CD4-positive, alpha-beta T cell (primary cell): Measurements from ENCODE around the gene STRN4. TPM values are rescaled to one million over a fixed set of nuclear protein-coding genes. Genes with fewer than 3 reads are reported as not detected.

ENCODE experiments used
- ATAC-seq: fragments of 200-7000 bp; cut with Tn5 transposase; one replicate; pipeline ENCODE4 v1.10.0; 2022; ENCODE audit warnings: mild to moderate bottlenecking; ENCODE audit not compliant: poor library complexity
- CTCF ChIA-PET: fragments of 350-600 bp; sonication (Branson Sonifier 250); formaldehyde crosslinking; loops from one replicate; lab custom pipeline; 2021; ENCODE audit warnings: antibody characterized with exemption, inconsistent platforms; lab: Charles Lee
- POLR2A ChIA-PET: fragments of 350-600 bp; sonication (Branson Sonifier 250); formaldehyde crosslinking; loops from one replicate; lab custom pipeline; 2021; ENCODE audit warnings: antibody characterized with exemption, inconsistent platforms; lab: Charles Lee
- DNase-seq, 14 experiments: peaks; one replicate each; pipeline ENCODE4 v3.0.0-alpha.2; 2013 to 2020; ENCODE audit warnings: mixed read lengths in 2 of 14
- H3K27ac ChIP-seq, 2 donors: one replicate each; pipeline versions ENCODE4 v1.5.1 to v1.7.0; 2013; ENCODE audit warnings: low read length in 2 of 2, low read depth in 1 of 2, mild to moderate bottlenecking in 1 of 2
- H3K27me3 ChIP-seq, 2 experiments: 1 replicate in 1 of 2; 2 replicates in 1 of 2; pipeline versions ENCODE4 v1.6.1 to v1.7.0; 2013; ENCODE audit warnings: low read length in 2 of 2, control low read depth in 1 of 2, mild to moderate bottlenecking in 1 of 2, moderate library complexity in 1 of 2; ENCODE audit not compliant: insufficient read depth in 2 of 2, control insufficient read depth in 1 of 2
- H3K36me3 ChIP-seq: one replicate; pipeline ENCODE4 v1.6.1; 2013; ENCODE audit warnings: low read length, control low read depth; ENCODE audit not compliant: insufficient read depth
- H3K4me1 ChIP-seq: one replicate; pipeline ENCODE4 v1.6.1; 2013; ENCODE audit warnings: low read length, control low read depth; ENCODE audit not compliant: insufficient read depth
- H3K4me3 ChIP-seq: one replicate; pipeline ENCODE4 v1.5.1; 2013; ENCODE audit warnings: mild to moderate bottlenecking, low read length, moderate library complexity
- H3K9me3 ChIP-seq, 2 experiments: 1 replicate in 1 of 2; 2 replicates in 1 of 2; pipeline versions ENCODE4 v1.6.1 to v1.7.0; 2013; ENCODE audit warnings: low read length in 2 of 2, mild to moderate bottlenecking in 2 of 2, control low read depth in 1 of 2, moderate library complexity in 1 of 2; ENCODE audit not compliant: control insufficient read depth in 1 of 2, insufficient read depth in 1 of 2
- H3K27ac Mint-ChIP-seq: one replicate; pipeline ENCODE4 v1.8.0; 2020; ENCODE audit warnings: mixed read lengths
- H3K27me3 Mint-ChIP-seq: one replicate; pipeline ENCODE4 v1.8.0; 2021; ENCODE audit warnings: mixed read lengths
- H3K36me3 Mint-ChIP-seq: one replicate; pipeline ENCODE4 v1.8.0; 2021; ENCODE audit warnings: low read depth, mixed read lengths
- H3K4me1 Mint-ChIP-seq: one replicate; pipeline ENCODE4 v1.8.0; 2021; ENCODE audit warnings: low read depth, mixed read lengths
- H3K4me3 Mint-ChIP-seq: one replicate; pipeline ENCODE4 v1.8.0; 2020; ENCODE audit warnings: mild to moderate bottlenecking, mixed read lengths
- H3K9me3 Mint-ChIP-seq: one replicate; pipeline ENCODE4 v1.8.0; 2020; ENCODE audit warnings: mixed read lengths
- CTCF ChIP-seq: fragments of 200-600 bp; IDR thresholded peaks from one replicate; pipeline ENCODE4 v1.8.0; 2022; ENCODE audit warnings: antibody characterized with exemption, mild to moderate bottlenecking
- intact Hi-C, 2 experiments: fragments of 100-400 bp; cut with DNase I in 1 of 2; cut with micrococcal nuclease in 1 of 2; formaldehyde crosslinking; loops; one replicate each; pipeline versions ENCODE4 v1.15.1 to v1.9.0; 2023 to 2025; cut with DNase I, micrococcal nuclease
- microRNA-seq: library from miRNA; unstranded; fragments of <30 nt; microRNA quantifications from one replicate; pipeline ENCODE4 v1.2.0, GENCODE V29; 2021; ENCODE audit warnings: borderline microRNAs expressed, borderline replicate concordance
- total RNA-seq, 174 experiments: library from RNA in 2 of 174; stranded (reverse) in 2 of 174; gene quantifications; one replicate each; pipeline ENCODE4 v1.2.3 and lab custom pipeline; 2021 to 2026

The STRN4 gene
- total RNA-seq, 2 experiments from 2014 or later, result 90.0 to 94.0 TPM

- peaks cover 92% of the 10 kb centered on the region for H3K36me3 Mint-ChIP-seq
- H3K4me1 Mint-ChIP-seq, result peaks cover 13% of the 10 kb centered on the region
- intact Hi-C loops, result no loop called here
- peak; percentile 21 to 80 (median 57) for DNase-seq
- no peaks in the 10 kb centered on the region for H3K9me3 ChIP-seq
- no peaks in the 10 kb centered on the region for H3K9me3 Mint-ChIP-seq
- ChIA-PET CTCF (interaction anchor here (1.4 kb wide), 1 partner anchor 16 kb away, joined by 3 read pairs; no protein-coding TSS in a partner anchor), POLR2A (interaction anchor here (1.3 kb wide), 1 partner anchor 9 kb away, joined by 3 read pairs; no protein-coding TSS in a partner anchor)
- no peaks in the 10 kb centered on the region for H3K27me3 ChIP-seq
- peak; percentile 98 for ATAC-seq
- H3K27ac ChIP-seq, result no peak overlapping the region
- H3K4me1 ChIP-seq, result no peaks in the 10 kb centered on the region
- no peaks in the 10 kb centered on the region for H3K27me3 Mint-ChIP-seq
- H3K36me3 ChIP-seq, result peaks cover 82% of the 10 kb centered on the region
- no peak for TF ChIP-seq CTCF
- no peak overlapping the region for H3K4me3 Mint-ChIP-seq
- no peak overlapping the region for H3K4me3 ChIP-seq
- peak overlapping the region; percentile 20 for H3K27ac Mint-ChIP-seq
Measured at GRCh38 chr19:46678110-46678732, 68.0 kb downstream of the STRN4 start.

DNA sequence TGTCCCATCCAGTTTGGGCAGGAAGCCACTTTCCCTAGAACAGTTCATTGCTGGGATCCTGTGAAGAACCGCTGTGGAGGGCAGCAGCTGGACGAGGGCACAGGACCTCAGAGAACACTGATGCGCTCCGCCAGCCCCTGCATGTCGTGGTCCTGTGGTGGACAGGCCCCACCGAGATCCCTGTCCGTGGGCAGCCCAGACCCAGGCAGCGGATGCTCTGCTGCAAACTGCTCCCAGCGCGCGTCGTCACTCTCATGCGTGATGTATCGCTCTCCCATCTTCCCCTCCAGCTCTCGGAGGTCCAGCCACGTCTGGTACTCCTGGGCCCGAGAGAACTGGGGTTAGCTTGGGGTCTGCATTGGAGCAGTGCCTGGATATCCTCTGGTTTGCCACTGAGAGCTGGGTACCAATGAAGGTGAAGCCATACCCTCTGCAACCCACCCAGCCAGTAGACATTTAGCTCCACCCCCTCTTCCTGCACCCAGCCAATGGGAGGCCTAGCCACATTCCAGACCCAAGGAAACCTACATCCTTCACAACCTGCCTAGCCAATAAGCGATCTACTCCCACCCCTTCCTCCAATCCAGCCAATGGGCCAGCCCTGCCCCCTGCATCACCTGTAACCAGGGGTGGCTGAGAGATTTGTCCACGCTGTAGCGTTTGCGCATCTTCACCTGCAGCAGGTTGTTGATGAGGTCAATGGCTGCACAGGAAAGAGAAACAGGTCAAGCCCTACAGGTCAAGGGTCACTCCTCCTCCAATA lies 71.7 kb downstream of the STRN4 start:
- H3K27me3 ChIP-seq, result no peaks in the 10 kb centered on the region
- ChIA-PET POLR2A (no interaction called here), CTCF (no interaction called here)
- H3K36me3 ChIP-seq, result peaks cover 59% of the 10 kb centered on the region
- TF ChIP-seq CTCF, result no peak
- no peak overlapping the region for H3K4me3 ChIP-seq
- H3K9me3 ChIP-seq, result no peaks in the 10 kb centered on the region
- H3K27ac ChIP-seq, result peak overlapping the region in 1 of 2 donors; percentile 7
- DNase-seq, result no peak
- Mint-ChIP-seq H3K9me3 (peaks cover 2% of the 10 kb centered on the region), H3K27ac (peak overlapping the region; percentile 47), H3K36me3 (peaks cover 76% of the 10 kb centered on the region), H3K27me3 (no peaks in the 10 kb centered on the region), H3K4me1 (peaks cover 9% of the 10 kb centered on the region), H3K4me3 (no peak overlapping the region)
- no peak for ATAC-seq
- intact Hi-C loops, result no loop called here
- H3K4me1 ChIP-seq, result no peaks in the 10 kb centered on the region

DNA sequence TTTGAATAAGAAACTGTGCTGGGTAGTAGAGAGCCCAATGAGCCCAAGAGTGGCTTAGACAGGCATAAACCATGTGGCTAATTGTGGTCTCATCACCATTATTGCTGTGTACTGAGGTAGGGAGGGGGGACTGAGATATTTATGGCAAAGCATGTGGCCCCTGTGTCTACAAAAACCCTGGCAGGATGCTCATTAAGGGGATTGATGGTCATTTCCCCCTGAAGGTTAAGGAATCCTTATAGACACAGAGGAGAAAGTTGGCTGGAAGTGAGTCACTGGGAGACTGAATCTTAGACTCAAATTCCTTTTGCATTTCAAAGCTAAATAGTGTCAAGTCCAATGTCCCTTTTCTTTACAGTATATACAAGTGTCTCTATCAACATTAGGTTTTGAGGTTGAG lies 75.4 kb downstream of the STRN4 start:
- CTCF ChIA-PET, result no interaction called here
- Histone ChIP-seq H3K27ac (no peak overlapping the region), H3K9me3 (no peaks in the 10 kb centered on the region), H3K4me3 (no peak overlapping the region), H3K4me1 (no peaks in the 10 kb centered on the region), H3K36me3 (peaks cover 26% of the 10 kb centered on the region), H3K27me3 (no peaks in the 10 kb centered on the region)
- DNase-seq (no peak), ATAC-seq (no peak)
- Mint-ChIP-seq H3K27ac (no peak overlapping the region), H3K9me3 (peaks cover 2% of the 10 kb centered on the region), H3K4me3 (no peak overlapping the region), H3K27me3 (no peaks in the 10 kb centered on the region), H3K36me3 (peaks cover 40% of the 10 kb centered on the region), H3K4me1 (no peaks in the 10 kb centered on the region)
- intact Hi-C loops, result no loop called here
- TF ChIP-seq CTCF, result no peak
- POLR2A ChIA-PET, result no interaction called here

Small RNA genes lying within 50 kb of the gene (microRNA-seq; reads per million reads assigned to microRNA genes)
- 0.81 reads per million for gene MIR320E

Other genes with a start within 250 kb of the STRN4 start
- gene CALM3, start 145.1 kb downstream of the STRN4 start, total RNA-seq, result 100 to 1,000 TPM; 169 to 173 TPM
- under 1 TPM; 0.87 to 0.96 TPM for gene PTGIR, start 121.4 kb downstream of the STRN4 start, total RNA-seq
- gene GNG8, start 110.2 kb downstream of the STRN4 start, total RNA-seq, result not detected
- gene DACT3, start 85.3 kb downstream of the STRN4 start, total RNA-seq, result under 1 TPM; 0.11 TPM
- 100 to 1,000 TPM; 105 to 113 TPM for gene PRKD2, start 29.3 kb downstream of the STRN4 start, total RNA-seq
- gene FKRP, start 393 bp downstream of the STRN4 start, total RNA-seq, result 10 to 100 TPM; 19.0 to 20.2 TPM
- gene SLC1A5, start 42.1 kb upstream of the STRN4 start, total RNA-seq, result 1 to 10 TPM; 7.1 TPM
- 10 to 100 TPM; 24.5 to 26.9 TPM for gene AP2S1, start 104.4 kb upstream of the STRN4 start, total RNA-seq
- 10 to 100 TPM; 15.7 to 16.1 TPM for gene ARHGAP35, start 114.5 kb upstream of the STRN4 start, total RNA-seq